ENCODE measurements around the gene MUC13. TPM values are rescaled to one million over a fixed set of nuclear protein-coding genes. Genes with fewer than 3 reads are reported as not detected.

MUC13 gene
- total RNA-seq, 1 donor from 2014 or later = not detected

- intact Hi-C loops (cut with DNase I) = no loop called here
- DNase-seq (ENCODE audit: low spot score) (no peak), ATAC-seq (peak; percentile 42)
Measured at GRCh38 chr3:124916837-124917409, 17.6 kb downstream of the MUC13 start.

- ATAC-seq = no peak
- intact Hi-C loops (cut with DNase I) = no loop called here
- DNase-seq (ENCODE audit: low spot score) = no peak
Measured at GRCh38 chr3:124915254-124915653, 19.3 kb downstream of the MUC13 start.

- intact Hi-C loops (cut with DNase I) = no loop called here
- ATAC-seq (no peak), DNase-seq (ENCODE audit: low spot score) (no peak)
Measured at GRCh38 chr3:124907957-124908356, 26.6 kb downstream of the MUC13 start.

- ATAC-seq = no peak
- DNase-seq (ENCODE audit: low spot score) = no peak
- intact Hi-C loops (cut with DNase I) = no loop called here
Measured at GRCh38 chr3:124904835-124905492, 29.6 kb downstream of the MUC13 start.

- intact Hi-C loops (cut with DNase I) = no loop called here
- no peak for ATAC-seq
Measured at GRCh38 chr3:124903896-124904834, 30.4 kb downstream of the MUC13 start.

GRCh38 chr3:124896824-124897526 lies 37.6 kb downstream of the MUC13 start:
- DNase-seq (ENCODE audit: low spot score) (no peak), ATAC-seq (no peak)
- intact Hi-C loops (cut with DNase I) = no loop called here

More at GRCh38 chr3:124903896-124904834, 30.4 kb downstream of the MUC13 start:
- no peak for DNase-seq (ENCODE audit: low spot score)

GRCh38 chr3:124895756-124896155 lies 38.8 kb downstream of the MUC13 start:
- ATAC-seq = no peak
- no peak for DNase-seq (ENCODE audit: low spot score)
- intact Hi-C loops (cut with DNase I) = no loop called here

- intact Hi-C loops (cut with DNase I) = no loop called here
- ATAC-seq (no peak), DNase-seq (ENCODE audit: low spot score) (no peak)
Measured at GRCh38 chr3:124893526-124893925, 41.0 kb downstream of the MUC13 start.

- DNase-seq (ENCODE audit: low spot score) (no peak), ATAC-seq (no peak)
- intact Hi-C loops (cut with DNase I) = no loop called here
Measured at GRCh38 chr3:124890573-124891190, 43.9 kb downstream of the MUC13 start.

GRCh38 chr3:124888482-124889441 lies 45.8 kb downstream of the MUC13 start:
- no peak for ATAC-seq
- no peak for DNase-seq (ENCODE audit: low spot score)
- intact Hi-C loops (cut with DNase I) = no loop called here

GRCh38 chr3:124887932-124888298 lies 46.6 kb downstream of the MUC13 start:
- no peak for DNase-seq (ENCODE audit: low spot score)
- ATAC-seq = no peak
- intact Hi-C loops (cut with DNase I) = no loop called here

- DNase-seq (ENCODE audit: low spot score) (peak; percentile 86), ATAC-seq (peak; percentile 91)
- intact Hi-C loops (cut with DNase I) = no loop called here
Measured at GRCh38 chr3:124887177-124887931, 47.2 kb downstream of the MUC13 start, which contains the start of gene ITGB5. TSS of gene ITGB5 (minus strand) at chr3:124887365. CDS start at chr3:124887000, 365 bp downstream.

- DNase-seq (ENCODE audit: low spot score) (peak; percentile 69), ATAC-seq (peak; percentile 46)
- intact Hi-C loops (cut with DNase I) = no loop called here
Measured at GRCh38 chr3:124886168-124887056, 48.1 kb downstream of the MUC13 start.

- intact Hi-C loops (cut with DNase I) = no loop called here
- ATAC-seq = no peak
- DNase-seq (ENCODE audit: low spot score) = no peak
Measured at GRCh38 chr3:124885466-124886167, 48.9 kb downstream of the MUC13 start.

GRCh38 chr3:124884474-124885101 lies 50.0 kb downstream of the MUC13 start:
- DNase-seq (ENCODE audit: low spot score) = no peak
- no peak for ATAC-seq
- intact Hi-C loops (cut with DNase I) = no loop called here

Measured in sciatic nerve (tissue), 2 donors.